Endothelial cell of umbilical vein (primary cell): ENCODE results near the gene EGFL7.

Source experiments
- CTCF ChIP-seq, 2 donors: IDR thresholded peaks; 1 replicate in 1 of 2; 2 replicates in 1 of 2; pipeline ENCODE4 v1.5.1; 2011; ENCODE audit warnings: low read length in 2 of 2, mild to moderate bottlenecking in 2 of 2, moderate library complexity in 2 of 2, control low read depth in 1 of 2, inconsistent platforms in 1 of 2, low read depth in 1 of 2; ENCODE audit not compliant: insufficient read depth in 1 of 2; ENCODE audit errors: extremely low read depth in 1 of 2
- EZH2 ChIP-seq: IDR thresholded peaks from 2 replicates; pipeline ENCODE4 v1.6.1; 2012; ENCODE audit warnings: borderline replicate concordance, low read depth, mild to moderate bottlenecking, moderate library complexity, low read length, inconsistent platforms; ENCODE audit not compliant: severe bottlenecking
- FOS ChIP-seq: IDR thresholded peaks from 2 replicates; pipeline ENCODE4 v1.6.1; 2011; ENCODE audit warnings: mild to moderate bottlenecking, low read length, moderate library complexity, borderline replicate concordance; ENCODE audit not compliant: insufficient read depth
- GATA2 ChIP-seq: IDR thresholded peaks from 2 replicates; pipeline ENCODE4 v1.7.0; 2011; ENCODE audit warnings: low read depth, mild to moderate bottlenecking, moderate library complexity, mixed read lengths, low read length; ENCODE audit not compliant: insufficient read length, insufficient read depth
- JUN ChIP-seq: IDR thresholded peaks from 2 replicates; pipeline ENCODE4 v1.6.1; 2011; ENCODE audit warnings: borderline replicate concordance, low read depth; ENCODE audit not compliant: insufficient read length, insufficient read depth
- MAX ChIP-seq: IDR thresholded peaks from 2 replicates; pipeline ENCODE4 v1.6.1; 2011; ENCODE audit not compliant: insufficient read depth, insufficient read length
- MYC ChIP-seq: IDR thresholded peaks from one replicate; pipeline ENCODE4 v1.6.1; 2011; ENCODE audit warnings: mild to moderate bottlenecking, low read depth, low read length
- POLR2A ChIP-seq: IDR thresholded peaks from 2 replicates; pipeline ENCODE4 v1.6.1; 2012; ENCODE audit warnings: low read depth, mild to moderate bottlenecking, control low read depth, low read length
- POLR2AphosphoS5 ChIP-seq: IDR thresholded peaks from 2 replicates; pipeline ENCODE4 v1.6.1; 2012; ENCODE audit warnings: low read depth, mild to moderate bottlenecking, control low read depth, low read length, moderate library complexity; ENCODE audit not compliant: insufficient read depth

- TF ChIP-seq CTCF (IDR thresholded peaks at IDR 0.05; ENCODE audit: extremely low read depth in 1 of 2, insufficient read depth in 1 of 2, low read depth in 1 of 2, low read length in 2 of 2) (no peak), POLR2AphosphoS5 (no peak), EZH2 (no peak), POLR2A (no peak), MYC (no peak), FOS (no peak), JUN (no peak), MAX (no peak), GATA2 (no peak)
These were observed 32.1 kb downstream of the EGFL7 start for GRCh38 chr9:136694872-136695247.
